Ureter (tissue), 1 donor: ENCODE data around the gene GNA14. TPM values are rescaled to one million over a fixed set of nuclear protein-coding genes. Genes with fewer than 3 reads are reported as not detected.
"Not testable (repeated sequence)": the region's sequence is repeated elsewhere in the genome, so short reads cannot be mapped to it uniquely, and the experiment has no call there.

Experiments
- DNase-seq: peaks from one replicate; pipeline ENCODE4 v3.0.0-alpha.2; 2020; ENCODE audit warnings: low spot score
- total RNA-seq: library from RNA; stranded (reverse); gene quantifications from one replicate; pipeline ENCODE4 v1.2.4, GENCODE V29; 2023
- donor health status: DM: yes; HTN: yes; CAD: no.

GNA14 gene
- total RNA-seq, 1 donor from 2014 or later: 12.4 TPM

- DNase-seq: no peak
Observed at GRCh38 chr9:77449240-77450084, 198.7 kb downstream of the GNA14 start.

- DNase-seq: no peak
Observed at GRCh38 chr9:77447646-77448045, 200.5 kb downstream of the GNA14 start.

GRCh38 chr9:77442436-77442835 lies 205.7 kb downstream of the GNA14 start:
- DNase-seq: no peak

GRCh38 chr9:77441124-77441523 lies 207.0 kb downstream of the GNA14 start:
- DNase-seq: not testable (repeated sequence)

- no peak for DNase-seq
Observed at GRCh38 chr9:77440057-77440456, 208.1 kb downstream of the GNA14 start.

GRCh38 chr9:77438653-77439052 lies 209.5 kb downstream of the GNA14 start:
- no peak for DNase-seq

GRCh38 chr9:77435688-77436087 lies 212.4 kb downstream of the GNA14 start:
- DNase-seq: no peak

- no peak for DNase-seq
Observed at GRCh38 chr9:77435277-77435676, 212.8 kb downstream of the GNA14 start.

GRCh38 chr9:77433675-77434445 lies 214.3 kb downstream of the GNA14 start:
- peak; percentile 67 for DNase-seq

- no peak for DNase-seq
Observed at GRCh38 chr9:77432053-77432452, 216.1 kb downstream of the GNA14 start.

GRCh38 chr9:77429928-77430327 lies 218.2 kb downstream of the GNA14 start:
- no peak for DNase-seq

- DNase-seq: no peak
Observed at GRCh38 chr9:77427256-77427927, 220.7 kb downstream of the GNA14 start.

GRCh38 chr9:77426712-77427111 lies 221.4 kb downstream of the GNA14 start:
- no peak for DNase-seq

GRCh38 chr9:77424993-77425392 lies 223.1 kb downstream of the GNA14 start:
- no peak for DNase-seq

- DNase-seq: no peak
Observed at GRCh38 chr9:77423841-77424240, 224.3 kb downstream of the GNA14 start.

GRCh38 chr9:77422969-77423368 lies 225.2 kb downstream of the GNA14 start:
- DNase-seq: no peak

- DNase-seq: no peak
Observed at GRCh38 chr9:77421506-77422265, 226.4 kb downstream of the GNA14 start.

- DNase-seq: no peak
Observed at GRCh38 chr9:77420641-77421040, 227.5 kb downstream of the GNA14 start.

GRCh38 chr9:77418226-77418625 lies 229.9 kb downstream of the GNA14 start:
- no peak for DNase-seq

GRCh38 chr9:77417566-77417965 lies 230.6 kb downstream of the GNA14 start:
- no peak for DNase-seq

- not testable (repeated sequence) for DNase-seq
Observed at GRCh38 chr9:77408521-77408920, 239.6 kb downstream of the GNA14 start.

- no peak for DNase-seq
Observed at GRCh38 chr9:77403239-77403638, 244.9 kb downstream of the GNA14 start.
